ENCODE results near the gene TCP11L2.

TCP11L2 gene

DNA sequence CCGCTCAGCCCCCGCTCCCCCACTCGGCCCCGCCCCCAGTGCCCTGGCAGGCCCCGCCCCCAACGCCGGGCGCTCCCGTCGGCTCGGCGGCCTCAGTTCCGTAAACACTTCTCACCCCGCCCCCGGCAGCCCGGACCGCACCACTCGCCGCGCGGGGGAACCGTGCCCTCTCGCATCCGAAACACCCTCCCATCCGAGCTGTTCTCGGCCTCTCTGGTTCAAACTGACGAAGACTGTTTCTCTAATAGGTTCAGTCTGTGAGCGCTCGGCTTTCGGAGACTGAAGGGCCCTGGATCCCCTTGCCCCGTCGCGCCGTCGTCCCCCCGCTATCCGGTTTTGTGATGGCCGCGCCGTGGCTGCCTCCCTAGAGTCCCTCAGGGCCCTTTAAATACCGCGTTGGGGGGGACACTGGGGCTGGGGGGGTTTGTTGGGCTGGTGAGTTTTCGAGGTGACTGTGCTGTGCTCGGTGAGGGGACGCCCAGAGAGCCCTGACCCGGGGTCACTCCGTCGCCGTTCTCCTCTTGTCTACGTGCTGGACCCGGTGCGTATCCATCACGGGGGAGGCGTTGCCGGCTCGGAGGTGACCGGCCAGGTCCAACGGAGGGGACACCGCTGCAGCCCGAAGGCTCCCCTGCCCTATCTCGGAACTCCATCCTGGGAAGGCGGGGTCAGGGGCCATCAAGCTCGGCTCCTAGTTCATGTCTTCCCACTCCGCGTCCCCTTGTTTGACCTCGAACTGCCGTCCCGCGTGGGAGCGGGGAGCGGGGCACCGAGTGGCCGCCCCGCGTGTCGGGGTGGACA is at the start of gene TCP11L2:
Gene TCP11L2, plus strand, starts transcription at position 333 of the 801 bp plus-strand sequence. CDS start 8,343 bp downstream, outside the sequence.
- DNase-seq = peak; percentile 61 to 72

DNA sequence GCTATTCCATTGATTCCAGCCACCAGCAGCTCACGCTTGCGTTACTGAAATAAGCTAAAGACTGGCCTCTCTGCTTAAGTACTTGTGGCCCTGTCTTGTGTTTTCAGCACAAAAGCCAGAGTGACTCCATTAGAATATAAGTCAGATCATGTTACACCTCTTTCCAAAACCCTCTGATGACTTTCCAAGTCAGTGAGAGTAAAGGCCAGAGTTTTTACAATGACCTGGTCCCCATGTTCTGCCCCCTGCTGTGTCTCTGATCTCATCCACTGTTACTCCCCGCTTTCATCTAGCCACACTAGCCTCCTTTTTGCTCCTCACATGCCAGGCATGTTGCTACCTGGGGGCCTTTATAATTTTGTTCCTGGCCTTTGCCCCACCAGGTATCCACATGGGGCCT is 47.8 kb upstream of the TCP11L2 start:
- DNase-seq = no peak

- DNase-seq = no peak
These were observed 47.0 kb upstream of the TCP11L2 start for GRCh38 chr12:106255493-106255892.

DNA sequence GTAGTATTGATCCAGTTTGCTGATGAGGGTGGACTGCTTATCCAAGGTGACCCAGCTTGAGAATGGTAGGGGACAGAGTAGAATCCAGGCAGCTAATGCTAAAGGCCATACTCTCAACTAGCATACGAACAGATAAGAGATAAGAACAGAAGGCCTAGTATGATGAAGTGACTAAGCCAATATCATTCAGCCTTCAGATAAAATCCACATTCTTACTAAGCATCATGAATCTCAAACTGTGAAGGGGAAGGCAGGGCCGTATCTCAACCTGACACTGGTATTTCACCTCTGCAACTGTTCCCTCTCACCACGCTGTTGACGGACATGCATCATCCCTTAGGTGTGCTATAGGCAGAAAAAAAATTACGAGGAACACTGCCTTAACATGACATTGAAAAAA is 46.6 kb upstream of the TCP11L2 start:
- DNase-seq = no peak

DNA sequence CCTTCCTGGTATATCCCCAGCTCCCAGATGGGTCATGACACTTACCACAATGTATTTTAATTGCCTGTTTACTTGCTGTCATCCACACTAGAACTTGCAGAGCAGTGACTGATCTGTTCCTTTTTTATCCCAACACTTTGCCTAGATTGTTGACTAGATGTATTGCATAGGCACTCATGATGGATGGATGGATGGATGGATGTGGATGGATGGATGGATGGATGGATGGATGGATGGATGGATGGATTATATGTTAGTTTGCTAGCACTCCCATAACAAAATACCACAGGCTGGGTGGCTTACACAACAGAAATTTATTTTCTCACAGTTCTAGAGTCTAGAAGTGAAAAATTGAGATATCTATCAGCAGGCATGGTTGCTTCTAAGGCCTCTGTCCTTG is 46.0 kb upstream of the TCP11L2 start:
- no peak for DNase-seq

GRCh38 chr12:106258226-106258625 is 44.3 kb upstream of the TCP11L2 start:
- DNase-seq = no peak

DNA sequence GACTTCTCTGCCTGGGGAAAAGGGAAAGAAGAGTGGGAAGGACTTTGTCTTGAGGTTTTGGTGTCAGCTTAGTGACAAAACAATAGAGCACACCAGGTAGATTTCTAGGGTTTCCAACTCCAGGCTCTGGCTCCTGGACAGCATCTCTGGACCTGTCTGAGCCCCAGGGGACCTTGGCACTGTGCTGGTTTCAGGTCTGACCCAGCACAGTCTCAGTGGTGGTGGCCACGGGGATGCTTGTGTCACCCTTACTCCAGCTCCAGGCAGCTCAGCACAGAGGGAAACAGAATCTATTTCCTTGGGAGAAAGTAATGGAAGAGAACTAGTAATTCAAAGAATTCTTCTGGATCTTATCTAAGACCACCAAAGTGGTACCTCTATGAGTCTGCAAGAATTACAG is 43.6 kb upstream of the TCP11L2 start:
- no peak for DNase-seq

DNA sequence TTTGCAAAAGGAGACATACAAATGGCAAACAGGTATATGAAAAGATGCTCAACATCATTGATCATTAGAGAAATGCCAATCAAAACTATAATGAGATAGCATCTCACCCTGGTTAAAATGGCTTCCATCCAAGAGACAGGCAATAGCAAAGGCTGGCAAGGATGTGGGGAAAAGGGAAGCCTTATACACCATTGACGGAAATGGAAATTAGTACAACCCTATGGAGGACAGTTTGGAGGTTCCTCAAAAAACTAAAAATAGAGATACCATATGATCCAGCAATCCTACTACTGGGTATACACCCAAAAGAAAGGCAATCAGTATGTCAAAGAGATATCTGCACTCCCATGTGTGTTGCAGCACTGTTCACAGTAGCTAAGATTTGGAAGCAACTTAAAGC is 37.4 kb upstream of the TCP11L2 start:
- no peak for DNase-seq

- DNase-seq = no peak
These were observed 35.0 kb upstream of the TCP11L2 start for GRCh38 chr12:106267535-106267934.

GRCh38 chr12:106269150-106269771 is 33.3 kb upstream of the TCP11L2 start:
- DNase-seq = no peak

DNA sequence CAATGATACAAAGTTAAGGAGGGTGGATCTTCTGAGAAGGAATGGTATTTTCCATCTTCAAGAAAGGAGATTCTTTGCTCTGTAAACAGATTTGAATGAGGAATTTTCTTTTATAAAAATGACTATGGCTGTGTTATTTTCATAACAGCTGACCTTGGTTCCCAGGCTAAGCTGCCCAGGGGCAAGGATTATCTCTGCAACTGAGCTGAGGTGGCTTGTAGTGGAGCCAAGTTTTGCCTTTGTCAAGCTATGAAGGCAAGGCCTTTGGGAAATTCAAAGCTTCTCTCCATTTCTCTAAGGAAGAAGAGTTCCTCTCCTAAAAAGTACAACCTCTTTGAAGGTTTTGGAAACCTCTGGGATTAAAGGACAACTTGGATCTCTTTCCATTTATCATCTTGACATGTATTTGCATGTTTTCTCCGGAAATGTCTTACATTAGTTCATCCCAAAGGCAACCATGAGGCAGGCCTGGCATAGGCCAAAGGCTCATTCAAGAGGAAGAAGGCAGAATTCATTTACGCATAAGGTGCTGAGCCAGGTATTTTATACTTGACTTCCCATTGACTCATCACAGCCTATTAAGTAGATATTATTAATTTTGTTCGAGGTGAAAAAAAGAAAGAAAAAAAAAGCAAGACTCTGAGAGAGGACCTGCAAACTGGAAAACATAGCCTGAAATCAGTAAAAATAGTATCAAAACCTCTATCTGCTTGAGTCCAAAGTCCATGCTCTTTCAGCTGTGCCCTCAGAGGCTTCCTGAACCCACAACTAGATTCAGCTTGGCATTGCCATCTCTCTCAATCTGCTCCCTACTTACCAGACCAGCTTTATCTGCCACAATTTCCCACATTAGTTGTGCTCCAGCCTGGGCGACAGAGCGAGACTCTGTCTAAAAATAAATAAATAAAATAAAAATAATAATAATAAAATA is 30.7 kb upstream of the TCP11L2 start:
- DNase-seq = no peak

- no peak for DNase-seq
These were observed 29.0 kb upstream of the TCP11L2 start for GRCh38 chr12:106273491-106273890.

- no peak for DNase-seq
These were observed 28.5 kb upstream of the TCP11L2 start for GRCh38 chr12:106274012-106274411.

DNA sequence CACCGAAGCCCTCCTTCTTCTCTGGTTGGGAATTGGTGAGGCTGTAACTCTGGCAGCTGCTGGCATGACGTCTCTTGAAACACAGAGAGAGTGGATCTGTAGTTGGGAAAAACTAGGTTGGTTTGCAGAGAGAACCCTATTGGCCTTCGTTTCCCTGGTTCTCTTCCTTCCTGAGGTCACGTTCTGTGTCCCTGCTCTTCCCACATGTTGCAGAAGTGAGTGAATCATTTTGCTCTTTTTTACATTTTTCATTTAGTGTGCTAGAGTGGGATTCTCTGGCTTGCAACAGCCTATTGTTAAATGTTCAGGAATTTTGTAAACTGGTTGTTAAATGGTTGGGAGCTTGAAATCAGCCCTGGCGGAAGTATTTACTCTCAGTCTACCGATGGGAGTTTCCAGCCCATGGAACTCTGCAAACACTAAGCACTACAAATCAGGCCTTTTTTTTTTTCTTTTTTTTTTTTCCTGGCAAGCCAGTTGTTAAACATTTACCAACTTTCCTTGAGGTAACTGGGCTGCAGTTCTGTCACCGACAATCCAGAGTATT is 27.9 kb upstream of the TCP11L2 start:
- DNase-seq = no peak

- DNase-seq = no peak
These were observed 27.1 kb upstream of the TCP11L2 start for GRCh38 chr12:106275458-106275857.

DNA sequence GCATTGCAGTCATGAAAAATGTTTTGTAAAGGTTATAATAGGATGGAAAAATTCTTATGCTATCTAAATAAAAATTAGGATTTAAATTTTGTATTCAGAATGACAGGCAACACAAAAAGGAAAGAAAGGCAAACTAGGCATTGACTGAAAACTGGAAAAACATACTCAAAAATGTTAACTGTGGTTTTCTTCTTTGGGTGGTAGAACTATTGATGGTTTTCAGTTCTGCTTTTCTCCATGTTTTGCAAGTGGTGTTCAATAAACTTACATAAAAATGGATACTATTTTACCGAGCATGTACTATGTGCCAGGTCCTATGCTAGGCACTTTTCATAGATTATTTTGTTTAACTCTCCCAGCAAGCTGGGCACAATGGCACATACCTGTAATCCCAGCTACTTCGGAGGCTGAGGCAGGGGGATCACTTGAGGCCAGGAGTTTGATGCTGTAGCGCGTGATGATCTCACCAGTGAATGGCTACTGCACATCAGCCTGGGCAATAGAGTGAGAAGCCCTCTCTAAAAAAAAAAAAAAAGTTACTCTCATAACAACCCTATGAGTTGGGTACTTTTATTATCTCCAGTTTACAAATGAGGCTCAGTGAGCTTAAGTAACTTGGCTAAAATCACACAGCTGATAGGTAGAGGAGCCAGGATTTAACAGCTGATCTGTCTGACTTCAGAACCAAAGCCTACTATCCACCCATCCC is 26.3 kb upstream of the TCP11L2 start:
- DNase-seq = no peak

- DNase-seq = no peak
These were observed 22.4 kb upstream of the TCP11L2 start for GRCh38 chr12:106280106-106280505.

- no peak for DNase-seq
These were observed 21.3 kb upstream of the TCP11L2 start for GRCh38 chr12:106281056-106281782.

GRCh38 chr12:106281804-106282203 is 20.7 kb upstream of the TCP11L2 start:
- DNase-seq = no peak

- peak in 1 of 2 experiments; percentile 14 for DNase-seq
These were observed 20.0 kb upstream of the TCP11L2 start for GRCh38 chr12:106282457-106283097.

Measured in NCI-H2081 (cell line).